ENCODE data around the gene PUS7. TPM values are rescaled to one million over a fixed set of nuclear protein-coding genes. Genes with fewer than 3 reads are reported as not detected.

PUS7 gene, protein sequence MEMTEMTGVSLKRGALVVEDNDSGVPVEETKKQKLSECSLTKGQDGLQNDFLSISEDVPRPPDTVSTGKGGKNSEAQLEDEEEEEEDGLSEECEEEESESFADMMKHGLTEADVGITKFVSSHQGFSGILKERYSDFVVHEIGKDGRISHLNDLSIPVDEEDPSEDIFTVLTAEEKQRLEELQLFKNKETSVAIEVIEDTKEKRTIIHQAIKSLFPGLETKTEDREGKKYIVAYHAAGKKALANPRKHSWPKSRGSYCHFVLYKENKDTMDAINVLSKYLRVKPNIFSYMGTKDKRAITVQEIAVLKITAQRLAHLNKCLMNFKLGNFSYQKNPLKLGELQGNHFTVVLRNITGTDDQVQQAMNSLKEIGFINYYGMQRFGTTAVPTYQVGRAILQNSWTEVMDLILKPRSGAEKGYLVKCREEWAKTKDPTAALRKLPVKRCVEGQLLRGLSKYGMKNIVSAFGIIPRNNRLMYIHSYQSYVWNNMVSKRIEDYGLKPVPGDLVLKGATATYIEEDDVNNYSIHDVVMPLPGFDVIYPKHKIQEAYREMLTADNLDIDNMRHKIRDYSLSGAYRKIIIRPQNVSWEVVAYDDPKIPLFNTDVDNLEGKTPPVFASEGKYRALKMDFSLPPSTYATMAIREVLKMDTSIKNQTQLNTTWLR
- 9.4 and 14.4 TPM in 2 replicates for total RNA-seq

DNA sequence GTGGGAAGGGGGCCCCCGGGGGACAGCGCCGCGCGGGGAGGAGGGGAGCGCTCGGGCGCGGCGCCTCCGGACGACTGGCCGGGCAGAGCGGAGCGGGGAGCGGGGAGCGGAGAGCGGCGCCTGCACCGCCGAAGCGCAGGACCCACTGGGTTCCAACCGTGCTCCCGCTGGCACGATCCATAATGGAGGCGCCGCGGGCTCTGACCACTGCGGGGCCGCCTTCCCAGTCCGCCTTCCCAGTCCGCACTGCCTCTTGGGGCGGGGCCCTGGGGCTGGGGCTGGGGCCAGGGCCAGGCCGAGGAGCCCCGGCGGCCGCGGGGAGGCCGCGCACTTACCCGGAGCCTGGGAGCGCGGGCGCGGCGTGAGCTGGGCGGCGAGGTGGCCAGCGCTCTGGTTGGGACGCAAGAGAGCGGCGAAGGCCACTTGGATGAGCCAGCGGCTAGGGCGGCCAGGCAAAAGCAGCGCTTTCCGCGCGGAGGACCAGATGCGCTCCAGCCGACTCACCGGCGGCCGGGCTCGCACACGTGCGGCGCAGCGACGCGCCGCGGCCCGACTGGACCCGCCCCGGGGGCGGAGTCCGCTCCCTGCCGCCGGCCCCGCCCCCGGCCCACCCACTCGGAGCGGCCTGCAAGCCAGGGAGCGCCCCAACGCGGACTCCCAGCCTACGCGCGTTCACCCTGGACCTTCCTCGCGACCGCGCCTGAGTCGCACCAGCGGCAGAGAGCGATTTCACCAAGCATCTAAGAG is at the start of gene PUS7:
Gene PUS7 (minus strand): TSS at position 555 of the 747 bp plus-strand sequence. CDS start 13,759 bp downstream, outside the sequence.

DNA sequence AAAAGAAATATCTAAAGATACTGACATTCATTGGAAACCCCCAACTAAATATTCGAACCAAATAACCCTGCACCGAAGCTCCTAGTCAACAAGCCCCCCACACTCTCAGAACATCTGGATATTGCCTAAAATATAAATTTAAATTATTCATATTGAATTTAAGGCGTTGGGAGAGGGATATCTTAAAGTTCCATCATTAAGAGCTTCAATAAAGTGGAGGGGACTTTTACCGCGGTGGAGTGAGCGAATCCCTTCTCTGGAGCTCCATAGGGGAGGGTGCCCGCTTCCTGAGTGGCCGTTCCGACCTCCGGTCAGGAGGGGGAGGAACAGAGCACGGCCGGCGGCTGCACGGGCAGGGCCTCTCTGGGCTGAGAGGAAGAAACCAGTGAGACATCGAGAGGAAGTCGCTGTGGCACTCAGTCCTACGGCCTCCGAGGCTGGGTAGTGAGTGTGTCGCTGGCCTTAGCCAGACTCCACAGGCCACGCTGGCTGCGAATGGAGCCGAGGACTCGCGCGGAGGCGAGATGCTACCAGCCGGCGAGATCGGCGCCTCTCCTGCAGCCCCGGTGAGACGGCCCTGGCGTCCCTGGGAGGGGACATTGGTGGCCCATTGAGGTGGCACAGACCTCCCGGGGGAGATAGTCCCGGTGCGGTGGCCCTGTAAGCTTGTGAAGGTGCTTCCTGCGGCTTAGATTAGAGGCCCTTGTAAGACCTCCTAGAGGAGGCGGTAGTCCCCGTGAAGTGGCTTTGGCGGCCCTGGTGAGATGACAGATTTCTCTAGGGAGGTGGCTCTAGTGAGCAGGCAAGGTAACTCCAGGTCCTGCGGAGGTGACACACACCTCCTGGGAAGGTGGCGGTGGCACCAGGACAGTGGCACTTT is 10.0 kb upstream of the PUS7 start, which contains the start of gene RINT1:
Gene RINT1 (plus strand): TSS at position 410 of the 880 bp plus-strand sequence. CDS start 115 bp downstream, at position 525.

Other genes starting within 250 kb of the PUS7 start
- 24.8 and 44.0 TPM in 2 replicates for gene SRPK2, start 133.3 kb downstream of the PUS7 start, total RNA-seq
- gene RINT1, start 9.9 kb upstream of the PUS7 start, total RNA-seq = 16.2 and 22.1 TPM in 2 replicates
- gene EFCAB10, start 59.2 kb upstream of the PUS7 start, total RNA-seq = not detected in 2 replicates

Data from pericardium fibroblast (primary cell).